Thyroid gland (tissue), 4 donors: Measurements from ENCODE around the gene STX16.

Experiments
- CTCF ChIP-seq, 6 experiments: fragments of 200-600 bp in 3 of 6; fragments of 450-650 bp in 3 of 6; sonication (generic) in 3 of 6; IDR thresholded peaks; one replicate each; pipeline ENCODE4 v1.5.1; 2016 to 2019; ENCODE audit warnings: antibody characterized with exemption in 6 of 6, mild to moderate bottlenecking in 2 of 6, inconsistent platforms in 1 of 6, moderate library complexity in 1 of 6
- POLR2A ChIP-seq, 2 donors: fragments of 450-650 bp; IDR thresholded peaks; one replicate each; pipeline ENCODE4 v1.6.1; 2017; ENCODE audit warnings: antibody characterized with exemption in 2 of 2, mild to moderate bottlenecking in 2 of 2, moderate library complexity in 1 of 2

- no peak for TF ChIP-seq CTCF (IDR thresholded peaks at IDR 0.05)
- no peak for TF ChIP-seq POLR2A (IDR thresholded peaks at IDR 0.05)
Measured at GRCh38 chr20:58678806-58679205, 27.7 kb downstream of the STX16 start.
